Subcutaneous abdominal adipose tissue (tissue), 5 donors: ENCODE measurements around the gene IGFL1.
"Not testable (repeated sequence)": the region's sequence is repeated elsewhere in the genome, so short reads cannot be mapped to it uniquely, and the experiment has no call there.

Experiments
- H3K27ac ChIP-seq: one replicate; pipeline ENCODE4 v1.7.0; 2013; ENCODE audit warnings: low read depth, mild to moderate bottlenecking, inconsistent platforms, low read length, moderate library complexity
- H3K27me3 ChIP-seq, 5 donors: one replicate each; pipeline ENCODE4 v1.7.0; 2013; ENCODE audit warnings: low read length in 5 of 5, inconsistent platforms in 1 of 5; ENCODE audit not compliant: control insufficient read depth in 5 of 5, insufficient read depth in 4 of 5
- H3K36me3 ChIP-seq, 5 donors: one replicate each; pipeline ENCODE4 v1.7.0; 2013; ENCODE audit warnings: low read length in 5 of 5; ENCODE audit not compliant: control insufficient read depth in 5 of 5, insufficient read depth in 5 of 5
- H3K4me1 ChIP-seq, 5 donors: one replicate each; pipeline ENCODE4 v1.7.0; 2013; ENCODE audit warnings: low read length in 5 of 5, mild to moderate bottlenecking in 3 of 5, moderate library complexity in 1 of 5; ENCODE audit not compliant: control insufficient read depth in 5 of 5, insufficient read depth in 5 of 5
- H3K4me3 ChIP-seq, 5 donors: one replicate each; pipeline ENCODE4 v1.7.0; 2013; ENCODE audit warnings: low read length in 5 of 5, low read depth in 1 of 5
- H3K9ac ChIP-seq, 5 donors: one replicate each; pipeline ENCODE4 v1.7.0; 2013; ENCODE audit warnings: low read length in 5 of 5, mild to moderate bottlenecking in 4 of 5, moderate library complexity in 3 of 5
- H3K9me3 ChIP-seq, 5 donors: one replicate each; pipeline ENCODE4 v1.7.0; 2013; ENCODE audit warnings: low read length in 5 of 5; ENCODE audit not compliant: control insufficient read depth in 5 of 5
- donor health status: healthy.
- donor health status: healthy.
- donor health status: healthy.
- donor health status: healthy.
- donor health status: healthy.

Gene IGFL1

GRCh38 chr19:46262684-46263296 lies 33.2 kb downstream of the IGFL1 start:
- not testable (repeated sequence) for H3K4me3 ChIP-seq, H3K27ac ChIP-seq, H3K9me3 ChIP-seq, H3K36me3 ChIP-seq, H3K9ac ChIP-seq, H3K4me1 ChIP-seq
- H3K27me3 ChIP-seq, result peaks cover 9 to 21% (median 17%) of the 10 kb centered on the region in 5 donors

- H3K36me3 ChIP-seq, H3K9ac ChIP-seq, H3K4me3 ChIP-seq, H3K9me3 ChIP-seq, H3K27ac ChIP-seq, H3K4me1 ChIP-seq: not testable (repeated sequence)
- H3K27me3 ChIP-seq, result peaks cover 4 to 21% (median 16%) of the 10 kb centered on the region in 5 donors
These were observed 35.3 kb downstream of the IGFL1 start for GRCh38 chr19:46264801-46265200.

- H3K9me3 ChIP-seq, result no peaks in the 10 kb centered on the region
- H3K9ac ChIP-seq, result no peak overlapping the region
- H3K36me3 ChIP-seq, result no peaks in the 10 kb centered on the region
- no peak overlapping the region for H3K4me3 ChIP-seq
- no peaks in the 10 kb centered on the region for H3K4me1 ChIP-seq
- H3K27me3 ChIP-seq, result peaks cover 4 to 20% (median 14%) of the 10 kb centered on the region in 5 donors
- no peak overlapping the region for H3K27ac ChIP-seq
These were observed 35.8 kb downstream of the IGFL1 start for GRCh38 chr19:46265217-46265828.

GRCh38 chr19:46269101-46269500 lies 39.6 kb downstream of the IGFL1 start:
- Histone ChIP-seq H3K9me3 (no peaks in the 10 kb centered on the region), H3K27ac (no peak overlapping the region), H3K4me3 (no peak overlapping the region), H3K4me1 (no peaks in the 10 kb centered on the region), H3K27me3 (peaks cover 0 to 13% (median 8%) of the 10 kb centered on the region in 5 donors), H3K9ac (no peak overlapping the region), H3K36me3 (no peaks in the 10 kb centered on the region)

GRCh38 chr19:46270521-46271256 lies 41.1 kb downstream of the IGFL1 start:
- H3K4me3 ChIP-seq, result no peak overlapping the region
- H3K27me3 ChIP-seq, result peaks cover 0 to 13% (median 8%) of the 10 kb centered on the region in 5 donors
- H3K9me3 ChIP-seq, result no peaks in the 10 kb centered on the region
- no peaks in the 10 kb centered on the region for H3K36me3 ChIP-seq
- H3K9ac ChIP-seq, result no peak overlapping the region
- no peak overlapping the region for H3K27ac ChIP-seq
- no peaks in the 10 kb centered on the region for H3K4me1 ChIP-seq

DNA sequence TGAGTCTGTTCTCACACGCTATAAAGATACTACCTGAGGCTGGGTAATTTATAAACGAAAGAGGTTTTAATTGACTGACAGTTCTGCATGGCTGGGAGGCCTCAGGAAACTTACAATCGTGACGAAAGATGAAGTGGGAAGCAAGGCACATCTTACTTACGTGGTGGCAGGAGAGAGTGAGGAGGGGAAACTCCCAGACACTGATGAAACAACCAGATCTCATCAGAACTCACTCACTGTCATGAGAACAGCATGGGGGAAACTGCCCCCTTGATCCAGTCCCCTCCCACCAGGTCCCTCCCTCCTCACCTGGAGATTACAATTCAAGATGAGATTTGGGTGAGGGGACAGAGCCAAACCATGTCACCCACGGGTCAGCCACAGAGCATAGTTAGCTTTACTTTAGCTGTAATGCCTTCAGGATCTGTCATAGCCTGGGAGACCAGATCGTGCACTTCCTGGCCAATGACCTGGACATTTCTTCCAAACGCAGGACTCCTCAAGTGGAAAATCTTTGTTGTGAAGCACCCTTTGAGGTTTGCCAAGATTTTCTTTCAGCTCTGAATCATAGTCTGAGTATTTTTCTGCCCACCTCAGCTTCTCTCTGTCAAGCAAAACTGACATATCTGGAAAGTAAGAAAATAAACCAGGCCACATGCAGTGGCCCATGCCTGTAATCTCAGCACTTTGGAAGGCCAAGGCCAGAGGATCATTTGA lies 42.1 kb downstream of the IGFL1 start:
- H3K4me3 ChIP-seq, result no peak overlapping the region
- no peaks in the 10 kb centered on the region for H3K4me1 ChIP-seq
- no peaks in the 10 kb centered on the region for H3K36me3 ChIP-seq
- no peak overlapping the region for H3K27ac ChIP-seq
- no peak overlapping the region for H3K9ac ChIP-seq
- H3K27me3 ChIP-seq, result peaks cover 0 to 13% (median 8%) of the 10 kb centered on the region in 5 donors
- H3K9me3 ChIP-seq, result no peaks in the 10 kb centered on the region

GRCh38 chr19:46273931-46274330 lies 44.4 kb downstream of the IGFL1 start:
- H3K36me3 ChIP-seq, H3K4me3 ChIP-seq, H3K9me3 ChIP-seq, H3K9ac ChIP-seq, H3K4me1 ChIP-seq, H3K27ac ChIP-seq: not testable (repeated sequence)
- H3K27me3 ChIP-seq, result peaks cover 0 to 13% (median 8%) of the 10 kb centered on the region in 5 donors

DNA sequence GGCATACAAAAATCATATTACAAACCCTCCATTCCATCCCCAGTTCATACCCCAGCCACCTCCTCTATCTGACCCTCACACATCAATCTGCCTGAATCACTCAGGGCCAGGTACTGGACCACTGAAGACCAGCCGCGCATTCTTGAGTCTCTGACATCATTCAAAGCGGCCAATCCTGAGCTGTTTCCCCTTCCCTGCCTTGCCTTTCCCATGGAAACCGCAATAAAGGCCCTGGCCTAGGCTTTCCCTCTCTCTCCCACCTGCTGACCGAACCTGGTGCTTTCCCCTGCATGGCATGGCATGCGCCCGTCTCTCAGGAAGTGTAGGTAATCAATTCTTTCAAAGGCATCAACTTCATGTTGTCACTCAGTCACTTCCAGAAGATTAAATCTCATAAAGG lies 49.6 kb downstream of the IGFL1 start:
- Histone ChIP-seq H3K27me3 (peaks cover 0 to 5% (median 0%) of the 10 kb centered on the region in 5 donors), H3K9ac (no peak overlapping the region), H3K36me3 (no peaks in the 10 kb centered on the region), H3K4me1 (peaks cover 0 to 13% (median 0%) of the 10 kb centered on the region in 5 donors), H3K9me3 (no peaks in the 10 kb centered on the region), H3K27ac (no peak overlapping the region), H3K4me3 (no peak overlapping the region)
